ENCODE measurements around the gene CREB3L4.
A peak's percentile ranks its signal among the peaks of the same experiment; 100 is the strongest.

Gene CREB3L4, protein sequence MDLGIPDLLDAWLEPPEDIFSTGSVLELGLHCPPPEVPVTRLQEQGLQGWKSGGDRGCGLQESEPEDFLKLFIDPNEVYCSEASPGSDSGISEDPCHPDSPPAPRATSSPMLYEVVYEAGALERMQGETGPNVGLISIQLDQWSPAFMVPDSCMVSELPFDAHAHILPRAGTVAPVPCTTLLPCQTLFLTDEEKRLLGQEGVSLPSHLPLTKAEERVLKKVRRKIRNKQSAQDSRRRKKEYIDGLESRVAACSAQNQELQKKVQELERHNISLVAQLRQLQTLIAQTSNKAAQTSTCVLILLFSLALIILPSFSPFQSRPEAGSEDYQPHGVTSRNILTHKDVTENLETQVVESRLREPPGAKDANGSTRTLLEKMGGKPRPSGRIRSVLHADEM

DNA sequence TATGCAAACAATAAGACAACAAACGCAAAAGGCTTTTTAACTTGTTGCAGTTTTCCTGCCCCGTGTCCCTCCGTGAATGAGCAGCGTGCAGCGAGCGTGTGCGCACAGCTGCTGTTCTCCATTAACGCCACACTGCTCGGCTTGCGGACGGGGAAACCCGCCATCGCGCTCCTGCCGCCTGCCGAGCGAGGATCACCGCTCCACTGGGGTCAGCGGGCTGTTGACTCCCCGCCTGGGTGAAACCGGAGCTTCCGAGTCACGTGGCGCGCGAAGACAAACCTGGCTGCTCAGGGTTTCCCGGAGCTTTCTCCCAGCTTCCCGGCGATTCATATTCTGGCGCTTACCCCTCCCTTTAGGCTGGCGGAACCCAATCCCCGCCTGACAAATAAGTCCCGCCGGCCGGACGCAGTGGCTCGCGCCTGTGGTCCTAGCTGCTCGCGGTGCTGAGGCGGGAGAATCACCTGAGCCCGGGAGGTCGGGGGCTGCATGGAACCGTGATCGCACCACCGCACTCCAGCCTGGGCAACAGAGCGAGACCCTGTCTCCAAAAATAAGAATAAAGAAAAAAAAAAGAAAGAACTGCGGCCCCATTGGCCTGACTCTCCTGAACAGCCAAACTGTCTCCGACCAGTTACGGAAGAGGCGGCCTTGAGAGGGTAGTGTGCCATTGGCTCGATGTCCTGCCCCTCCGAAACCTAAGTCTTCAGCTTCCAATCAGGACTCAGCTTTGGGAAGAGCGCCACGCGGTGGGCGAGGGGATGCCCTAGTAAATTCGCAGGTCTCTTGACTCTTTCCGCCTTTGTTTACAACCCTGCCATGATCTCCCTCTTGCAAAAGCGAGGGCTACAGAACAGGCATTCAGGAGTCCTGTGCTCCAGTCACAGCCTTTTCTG is at the start of gene CREB3L4:
Gene CREB3L4, plus strand, starts transcription at position 796 of the 893 bp plus-strand sequence. CDS start 624 bp downstream, outside the sequence.
- H3K27ac ChIP-seq = peak within 1 kb of the TSS; percentile 90
- no peaks in the 10 kb centered on the region for H3K27me3 ChIP-seq
- H3K4me3 ChIP-seq = peak within 1 kb of the TSS; percentile 71
- no peaks in the 10 kb centered on the region for H4K20me1 ChIP-seq
- no peak for TF ChIP-seq Cebpa-rat (IDR thresholded peaks at IDR 0.05)
- peaks cover 10% of the 10 kb centered on the region for H3K36me3 ChIP-seq
- H3K9ac ChIP-seq = peak within 1 kb of the TSS; percentile 83
- no peaks in the 10 kb centered on the region for H3K9me3 ChIP-seq
- H3K4me1 ChIP-seq = peaks cover 69% of the 10 kb centered on the region
- peak within 1 kb of the TSS; percentile 100 for H3K4me2 ChIP-seq

DNA sequence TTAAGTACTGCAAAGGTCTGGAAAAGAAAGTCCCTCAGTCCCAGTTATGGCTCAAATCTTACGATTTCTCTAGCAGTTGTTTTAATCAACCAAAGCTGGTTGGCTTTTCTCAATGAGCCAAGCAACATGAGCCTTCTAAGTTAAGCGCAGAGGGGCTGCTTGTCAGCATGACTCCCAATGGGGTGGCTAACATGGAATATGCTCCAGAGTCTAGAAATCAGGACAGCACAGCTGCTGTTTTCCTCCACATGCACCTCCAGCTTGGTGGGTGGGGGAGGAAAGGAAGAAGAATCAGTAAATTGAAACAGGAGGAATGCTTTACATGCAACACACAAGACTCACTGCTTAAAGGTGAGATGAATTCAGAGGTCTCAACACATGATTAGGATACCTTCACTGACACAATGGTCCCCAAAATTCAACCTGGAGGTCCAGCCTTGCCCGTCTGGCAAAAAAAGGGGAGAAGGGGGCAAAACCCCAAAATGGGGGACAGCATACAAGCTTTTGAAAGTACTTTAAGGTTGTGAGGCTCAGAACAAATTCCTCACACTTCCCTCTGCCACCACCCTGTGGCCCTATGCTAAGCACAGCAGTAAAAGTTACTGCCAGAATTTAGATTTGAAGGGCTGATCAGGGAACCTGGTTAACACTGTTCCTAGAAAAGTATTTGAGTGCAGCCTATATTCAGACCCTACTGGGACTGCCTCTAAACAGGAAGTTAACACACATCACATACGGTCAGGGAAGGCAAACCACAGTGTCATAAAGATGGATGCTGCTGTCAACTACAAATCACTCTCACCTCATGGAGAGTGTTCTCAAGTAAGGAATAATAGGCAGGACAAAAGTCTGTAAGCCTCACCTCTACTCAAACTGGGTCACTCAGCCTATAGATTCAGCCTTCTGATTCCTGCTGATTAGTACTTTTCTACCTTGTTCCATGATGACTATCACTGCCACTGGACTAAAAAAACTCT is 47.5 kb upstream of the CREB3L4 start:
- Histone ChIP-seq H3K27ac (peak overlapping the region; percentile 24; the same call in 1 of the 2 replicates), H3K4me2 (peak overlapping the region; percentile 96), H3K4me1 (peaks cover 43% of the 10 kb centered on the region), H3K9ac (peak overlapping the region; percentile 91; the same call in 1 of the 2 replicates), H3K9me3 (no peaks in the 10 kb centered on the region), H3K27me3 (no peaks in the 10 kb centered on the region), H4K20me1 (peaks cover 70% of the 10 kb centered on the region), H3K4me3 (peak overlapping the region; percentile 78), H3K36me3 (peaks cover 28% of the 10 kb centered on the region)
- TF ChIP-seq Cebpa-rat (IDR thresholded peaks at IDR 0.05) = no peak

DNA sequence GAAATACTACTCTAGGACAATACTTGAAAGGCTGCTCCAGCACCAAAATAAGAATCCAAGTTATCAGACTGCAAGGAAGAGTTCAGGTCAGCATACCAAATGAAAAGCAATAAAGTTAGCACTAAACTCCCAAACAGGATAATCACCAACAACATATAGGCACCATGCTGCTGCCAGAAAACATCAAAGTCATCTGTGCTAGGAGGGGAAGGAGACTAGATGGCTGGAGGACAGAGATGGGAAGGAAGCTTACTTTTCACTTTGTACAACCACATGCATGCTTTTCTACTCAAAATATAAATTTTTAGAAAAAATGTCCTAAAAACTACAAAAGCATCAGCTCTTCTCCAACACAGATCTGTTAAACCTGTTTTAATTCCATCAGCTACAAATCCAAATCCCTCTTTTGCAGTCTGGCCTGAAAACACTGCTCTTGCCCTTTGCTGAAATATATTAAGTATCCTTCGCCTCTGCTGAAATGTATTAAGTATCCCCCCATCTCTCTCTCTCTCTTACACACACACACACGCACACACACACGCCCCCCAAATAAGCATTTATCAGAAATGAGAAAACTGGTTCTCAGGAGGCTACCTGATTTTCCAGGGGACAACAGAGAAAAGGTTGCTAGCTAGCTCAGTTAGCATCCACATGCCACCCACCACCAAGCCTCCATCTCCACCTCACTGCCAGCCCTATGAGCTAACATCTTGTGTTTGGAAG is 46.5 kb upstream of the CREB3L4 start:
- H3K27me3 ChIP-seq = no peaks in the 10 kb centered on the region
- H3K4me3 ChIP-seq = peak overlapping the region; percentile 78
- H3K9ac ChIP-seq = peak overlapping the region; percentile 91
- peak overlapping the region; percentile 87 for H3K27ac ChIP-seq
- H4K20me1 ChIP-seq = peaks cover 59% of the 10 kb centered on the region
- H3K9me3 ChIP-seq = no peaks in the 10 kb centered on the region
- peak overlapping the region; percentile 96 for H3K4me2 ChIP-seq
- peaks cover 43% of the 10 kb centered on the region for H3K4me1 ChIP-seq
- TF ChIP-seq Cebpa-rat (IDR thresholded peaks at IDR 0.05) = no peak
- peaks cover 17% of the 10 kb centered on the region for H3K36me3 ChIP-seq

DNA sequence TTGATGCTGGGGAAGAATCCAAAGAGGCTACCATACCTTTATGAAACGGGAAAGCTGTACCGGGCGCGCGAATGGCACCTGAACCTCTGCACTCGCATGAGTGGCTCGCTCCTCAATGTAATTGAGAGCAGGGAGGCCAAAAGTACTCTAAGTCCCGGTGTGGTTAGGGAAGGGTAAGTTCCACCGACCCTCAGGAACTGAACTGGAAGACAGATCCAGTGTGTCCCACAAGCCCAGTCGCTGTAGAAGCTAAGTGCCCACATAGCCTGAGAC is 46.0 kb upstream of the CREB3L4 start:
- H3K36me3 ChIP-seq = peaks cover 14% of the 10 kb centered on the region
- peak overlapping the region; percentile 87 for H3K27ac ChIP-seq
- peaks cover 54% of the 10 kb centered on the region for H4K20me1 ChIP-seq
- H3K9ac ChIP-seq = peak overlapping the region; percentile 91
- no peaks in the 10 kb centered on the region for H3K9me3 ChIP-seq
- H3K4me1 ChIP-seq = peaks cover 47% of the 10 kb centered on the region
- TF ChIP-seq Cebpa-rat (IDR thresholded peaks at IDR 0.05) = no peak
- H3K4me2 ChIP-seq = peak overlapping the region; percentile 96
- H3K27me3 ChIP-seq = no peaks in the 10 kb centered on the region
- H3K4me3 ChIP-seq = peak overlapping the region; percentile 78

DNA sequence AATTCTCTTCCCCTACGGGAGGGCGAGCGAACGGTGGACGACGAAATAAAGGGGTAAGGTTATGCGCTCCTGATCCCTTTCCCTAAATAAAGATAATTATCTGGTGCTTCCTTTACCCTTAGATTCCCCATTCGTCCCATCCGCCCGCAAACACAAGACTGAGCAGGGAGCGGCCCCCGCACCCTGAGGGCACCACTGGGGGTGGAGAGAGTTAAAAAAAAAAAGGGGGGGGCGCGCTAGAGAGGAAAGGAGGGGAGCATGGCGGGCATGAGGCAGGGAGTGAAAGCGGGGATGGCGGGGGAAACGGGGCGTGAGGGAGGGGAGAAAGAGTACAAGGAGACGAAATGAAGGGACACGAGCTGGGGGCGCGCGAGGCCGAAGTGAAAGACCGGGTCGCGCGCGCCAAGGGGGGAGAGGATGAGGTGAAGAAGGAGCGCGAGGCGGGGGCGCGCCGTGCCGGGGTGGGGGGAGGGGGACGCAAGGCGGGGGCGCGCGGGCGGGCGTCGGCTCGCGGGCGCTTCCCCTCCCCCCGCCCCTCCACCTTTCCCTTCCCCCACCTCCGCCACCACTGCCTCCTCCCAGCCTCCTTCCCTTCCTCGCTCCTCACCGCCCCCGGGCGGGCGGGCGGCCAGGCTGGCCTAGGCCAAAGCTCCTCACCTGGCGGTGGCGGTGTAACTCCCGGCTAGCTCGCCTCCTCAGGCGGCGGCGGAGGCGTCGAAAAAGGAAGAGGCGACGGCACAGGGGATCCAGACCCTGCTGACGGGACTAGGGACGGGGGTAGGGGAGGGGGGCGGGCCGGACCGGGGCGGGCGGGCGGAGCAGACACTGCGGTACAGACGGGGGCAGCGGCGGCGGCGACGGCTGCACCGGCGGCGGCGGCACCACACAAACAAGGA is 45.4 kb upstream of the CREB3L4 start:
- Histone ChIP-seq H3K4me1 (peaks cover 53% of the 10 kb centered on the region), H3K4me2 (peak overlapping the region; percentile 96), H4K20me1 (peaks cover 48% of the 10 kb centered on the region), H3K9me3 (no peaks in the 10 kb centered on the region), H3K36me3 (peaks cover 13% of the 10 kb centered on the region), H3K27me3 (no peaks in the 10 kb centered on the region), H3K4me3 (peak overlapping the region; percentile 78), H3K27ac (peak overlapping the region; percentile 87), H3K9ac (peak overlapping the region; percentile 91)
- TF ChIP-seq Cebpa-rat (IDR thresholded peaks at IDR 0.05) = no peak

DNA sequence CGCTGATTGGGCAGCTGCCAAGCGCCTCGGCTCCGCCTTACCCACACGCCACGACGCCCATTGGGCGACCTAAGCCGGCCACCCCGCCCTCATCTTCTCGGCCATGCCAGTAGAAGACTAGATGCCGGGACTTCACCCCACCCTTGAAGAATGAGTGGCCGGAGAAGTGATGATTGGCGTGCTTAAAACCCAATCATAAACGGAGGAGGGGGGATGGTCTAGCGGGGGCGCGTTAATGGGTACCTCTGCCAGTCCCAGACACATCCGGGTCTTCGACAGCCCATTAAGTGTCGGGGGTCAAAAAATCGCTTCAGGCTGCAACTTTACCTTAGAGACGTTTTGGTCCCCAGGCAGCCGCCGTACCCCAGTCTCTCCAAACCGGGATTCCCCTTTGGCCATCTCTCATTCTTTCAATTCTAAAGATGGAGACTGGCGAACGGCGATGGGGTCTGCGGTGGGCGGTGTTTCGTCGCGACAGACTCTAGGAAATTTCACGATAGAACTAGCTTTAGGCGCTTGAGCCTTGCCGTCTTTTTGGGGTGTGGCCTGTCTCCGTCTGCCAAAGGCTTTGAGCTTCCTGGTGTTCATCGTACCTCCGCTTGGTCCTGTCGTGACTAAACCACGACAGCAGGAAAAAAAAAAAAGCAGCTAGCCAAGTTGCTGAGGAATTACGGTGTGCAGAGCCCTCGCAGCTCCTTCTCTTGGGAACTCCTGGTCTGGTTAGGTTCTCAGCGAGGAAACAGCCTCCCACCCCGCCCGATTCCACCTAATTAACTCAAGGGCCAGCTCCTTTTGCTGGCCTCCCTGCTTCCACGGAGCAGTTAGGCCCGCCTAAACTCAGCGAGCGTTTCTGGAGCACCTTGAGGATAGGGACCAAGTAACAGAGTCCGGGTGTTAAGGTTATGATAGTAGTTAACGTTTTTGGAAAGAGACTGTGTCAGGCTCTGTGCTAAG is 44.5 kb upstream of the CREB3L4 start, which contains the start of gene GATAD2B:
Gene GATAD2B, minus strand, starts transcription at position 1 of the 954 bp plus-strand sequence. CDS start 94,625 bp downstream, outside the sequence.
- H3K4me3 ChIP-seq = peak within 1 kb of the TSS; percentile 78
- H3K9ac ChIP-seq = peak within 1 kb of the TSS; percentile 91
- no peaks in the 10 kb centered on the region for H3K9me3 ChIP-seq
- peak within 1 kb of the TSS; percentile 96 for H3K4me2 ChIP-seq
- H3K4me1 ChIP-seq = peaks cover 62% of the 10 kb centered on the region
- H3K36me3 ChIP-seq = peaks cover 4% of the 10 kb centered on the region; the same call in 1 of the 2 replicates
- no peak for TF ChIP-seq Cebpa-rat (IDR thresholded peaks at IDR 0.05)
- H3K27me3 ChIP-seq = no peaks in the 10 kb centered on the region
- H3K27ac ChIP-seq = peak within 1 kb of the TSS; percentile 87
- peaks cover 39% of the 10 kb centered on the region for H4K20me1 ChIP-seq

DNA sequence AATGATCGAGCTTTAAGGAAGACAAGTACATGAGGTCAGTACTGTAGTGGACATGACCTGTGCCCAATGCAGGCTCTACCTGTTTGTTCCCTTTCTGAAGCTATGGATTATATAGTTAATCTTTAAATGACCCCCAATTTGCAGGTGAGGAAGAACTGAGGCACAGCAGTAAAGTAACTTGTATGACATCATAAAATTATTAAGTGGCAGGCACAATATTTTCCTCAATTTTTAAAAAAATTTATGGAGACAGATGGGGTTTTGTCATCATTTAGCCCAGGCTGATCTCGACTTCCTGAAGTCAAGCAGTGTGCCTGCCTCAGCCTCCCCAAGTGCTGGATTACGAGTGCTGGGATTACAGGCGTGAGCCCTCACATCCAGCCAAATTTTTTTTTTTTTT is 41.3 kb upstream of the CREB3L4 start:
- no peak overlapping the region for H3K27ac ChIP-seq
- H3K4me3 ChIP-seq = no peak overlapping the region
- peaks cover 50% of the 10 kb centered on the region for H3K4me1 ChIP-seq
- peaks cover 8% of the 10 kb centered on the region for H4K20me1 ChIP-seq
- H3K9me3 ChIP-seq = no peaks in the 10 kb centered on the region
- H3K36me3 ChIP-seq = peaks cover 25% of the 10 kb centered on the region
- TF ChIP-seq Cebpa-rat (IDR thresholded peaks at IDR 0.05) = no peak
- peak overlapping the region; percentile 64; the same call in 1 of the 2 replicates for H3K4me2 ChIP-seq
- H3K27me3 ChIP-seq = no peaks in the 10 kb centered on the region
- H3K9ac ChIP-seq = no peak overlapping the region

Measured in BLaER1 (cell line).